Hepatocyte (in vitro differentiated cells): ENCODE results near the gene FBL.

Experiments
- EZH2phosphoT487 ChIP-seq: fragments of 200-600 bp; sonication (generic); IDR thresholded peaks from one replicate; pipeline ENCODE4 v1.6.1; 2018; ENCODE audit warnings: antibody characterized with exemption, mild to moderate bottlenecking, low read depth, moderate library complexity; ENCODE audit not compliant: unreplicated experiment, severe bottlenecking
- TF ChIP-seq, protein P1 (sequence below): fragments of 200-600 bp; sonication (generic); IDR thresholded peaks from 2 replicates; pipeline ENCODE4 v1.5.1; 2016; ENCODE audit warnings: antibody characterized with exemption, mild to moderate bottlenecking; ENCODE audit not compliant: poor library complexity

DNA sequence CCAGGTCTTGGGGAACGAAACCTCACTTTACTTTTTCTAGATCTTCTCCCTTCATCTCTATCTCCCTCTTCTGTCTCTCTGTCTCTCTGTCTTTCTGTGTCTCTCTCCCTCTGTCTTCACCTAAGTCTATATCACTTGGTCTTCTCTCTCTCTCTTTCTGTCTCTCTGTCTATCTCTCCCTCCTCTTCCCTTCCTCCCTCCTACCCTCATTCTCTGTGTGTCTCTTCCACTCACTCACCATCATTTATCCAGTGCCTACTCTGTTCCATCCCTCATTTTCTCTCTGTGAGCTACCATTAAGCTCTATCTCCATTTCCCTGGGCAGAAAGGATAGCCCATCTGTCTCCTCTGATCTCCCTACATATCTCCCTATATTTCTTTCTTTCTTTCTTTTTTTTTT lies 32.2 kb upstream of the FBL start:
- TF ChIP-seq EZH2phosphoT487 = no peak
- TF ChIP-seq, protein P1, sequence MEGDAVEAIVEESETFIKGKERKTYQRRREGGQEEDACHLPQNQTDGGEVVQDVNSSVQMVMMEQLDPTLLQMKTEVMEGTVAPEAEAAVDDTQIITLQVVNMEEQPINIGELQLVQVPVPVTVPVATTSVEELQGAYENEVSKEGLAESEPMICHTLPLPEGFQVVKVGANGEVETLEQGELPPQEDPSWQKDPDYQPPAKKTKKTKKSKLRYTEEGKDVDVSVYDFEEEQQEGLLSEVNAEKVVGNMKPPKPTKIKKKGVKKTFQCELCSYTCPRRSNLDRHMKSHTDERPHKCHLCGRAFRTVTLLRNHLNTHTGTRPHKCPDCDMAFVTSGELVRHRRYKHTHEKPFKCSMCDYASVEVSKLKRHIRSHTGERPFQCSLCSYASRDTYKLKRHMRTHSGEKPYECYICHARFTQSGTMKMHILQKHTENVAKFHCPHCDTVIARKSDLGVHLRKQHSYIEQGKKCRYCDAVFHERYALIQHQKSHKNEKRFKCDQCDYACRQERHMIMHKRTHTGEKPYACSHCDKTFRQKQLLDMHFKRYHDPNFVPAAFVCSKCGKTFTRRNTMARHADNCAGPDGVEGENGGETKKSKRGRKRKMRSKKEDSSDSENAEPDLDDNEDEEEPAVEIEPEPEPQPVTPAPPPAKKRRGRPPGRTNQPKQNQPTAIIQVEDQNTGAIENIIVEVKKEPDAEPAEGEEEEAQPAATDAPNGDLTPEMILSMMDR = no peak
